D721Med (cell line): ENCODE data around the gene PDGFA.

Experiments
- DNase-seq: peaks from one replicate; pipeline ENCODE4 v3.0.0; 2011; ENCODE audit warnings: low spot score; ENCODE audit not compliant: insufficient read length
- FAIRE-seq: peaks from 2 replicates; lab custom pipeline; 2011; peaks lifted over from hg19 to GRCh38; lab: Jason Lieb, UNC
- TF ChIP-seq, protein P1 (sequence below): IDR thresholded peaks from 2 replicates; pipeline ENCODE4 v1.5.1; 2012; ENCODE audit warnings: mild to moderate bottlenecking, control low read depth; ENCODE audit not compliant: insufficient read depth; ENCODE audit errors: missing control alignments

Gene PDGFA

GRCh38 chr7:452226-452751, 67.4 kb downstream of the PDGFA start:
- FAIRE-seq (no peak), DNase-seq (no peak)
- TF ChIP-seq, protein P1, sequence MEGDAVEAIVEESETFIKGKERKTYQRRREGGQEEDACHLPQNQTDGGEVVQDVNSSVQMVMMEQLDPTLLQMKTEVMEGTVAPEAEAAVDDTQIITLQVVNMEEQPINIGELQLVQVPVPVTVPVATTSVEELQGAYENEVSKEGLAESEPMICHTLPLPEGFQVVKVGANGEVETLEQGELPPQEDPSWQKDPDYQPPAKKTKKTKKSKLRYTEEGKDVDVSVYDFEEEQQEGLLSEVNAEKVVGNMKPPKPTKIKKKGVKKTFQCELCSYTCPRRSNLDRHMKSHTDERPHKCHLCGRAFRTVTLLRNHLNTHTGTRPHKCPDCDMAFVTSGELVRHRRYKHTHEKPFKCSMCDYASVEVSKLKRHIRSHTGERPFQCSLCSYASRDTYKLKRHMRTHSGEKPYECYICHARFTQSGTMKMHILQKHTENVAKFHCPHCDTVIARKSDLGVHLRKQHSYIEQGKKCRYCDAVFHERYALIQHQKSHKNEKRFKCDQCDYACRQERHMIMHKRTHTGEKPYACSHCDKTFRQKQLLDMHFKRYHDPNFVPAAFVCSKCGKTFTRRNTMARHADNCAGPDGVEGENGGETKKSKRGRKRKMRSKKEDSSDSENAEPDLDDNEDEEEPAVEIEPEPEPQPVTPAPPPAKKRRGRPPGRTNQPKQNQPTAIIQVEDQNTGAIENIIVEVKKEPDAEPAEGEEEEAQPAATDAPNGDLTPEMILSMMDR, result no peak

- DNase-seq (no peak), FAIRE-seq (no peak)
- TF ChIP-seq, protein P1, result no peak
These were observed 68.1 kb downstream of the PDGFA start for GRCh38 chr7:451255-452225.

- FAIRE-seq (no peak), DNase-seq (no peak)
- TF ChIP-seq, protein P1, result no peak
These were observed 68.9 kb downstream of the PDGFA start for GRCh38 chr7:450741-451140.

DNA sequence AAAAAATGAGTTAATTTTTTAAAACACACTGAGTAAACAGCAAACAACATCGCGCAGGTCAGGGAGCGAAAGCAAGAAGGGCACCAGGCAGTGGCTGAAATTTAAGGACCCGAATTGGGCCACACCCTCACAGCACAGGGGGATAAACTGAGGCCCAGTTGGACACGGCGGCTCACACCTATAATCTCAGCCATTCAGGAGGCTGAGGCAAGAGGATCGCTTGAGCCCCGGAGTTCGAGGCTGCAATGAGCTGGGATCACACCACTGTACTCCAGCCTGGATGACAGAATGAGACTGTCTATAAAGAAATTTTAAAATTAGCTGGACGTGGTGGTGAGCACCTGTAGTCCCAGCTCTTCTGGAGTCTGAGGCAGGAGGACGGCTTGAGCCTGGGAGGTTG, 69.6 kb downstream of the PDGFA start:
- DNase-seq (no peak), FAIRE-seq (no peak)
- TF ChIP-seq, protein P1, result no peak

GRCh38 chr7:449324-450019, 70.2 kb downstream of the PDGFA start:
- DNase-seq (no peak), FAIRE-seq (no peak)
- TF ChIP-seq, protein P1, result no peak

- TF ChIP-seq, protein P1, result no peak
- FAIRE-seq, result no peak
- DNase-seq, result no peak
These were observed 72.1 kb downstream of the PDGFA start for GRCh38 chr7:447523-447922.
